H4 (cell line): ENCODE measurements around the gene TIPARP. TPM values are rescaled to one million over a fixed set of nuclear protein-coding genes. Genes with fewer than 3 reads are reported as not detected.
"Not testable (repeated sequence)": the region's sequence is repeated elsewhere in the genome, so short reads cannot be mapped to it uniquely, and the experiment has no call there.

ENCODE experiments used
- DNase-seq: peaks from one replicate; pipeline ENCODE4 v3.0.0-alpha.2; 2015; ENCODE audit warnings: low spot score
- total RNA-seq: library from RNA; depleted of rRNA; stranded (reverse); fragments of >200 nt; shearing (Covaris generic); gene quantifications from 2 replicates; pipeline ENCODE4 v1.2.3, GENCODE V29; 2014

Gene TIPARP
- total RNA-seq, 1 experiment from 2014 or later: 43.2 TPM

DNA sequence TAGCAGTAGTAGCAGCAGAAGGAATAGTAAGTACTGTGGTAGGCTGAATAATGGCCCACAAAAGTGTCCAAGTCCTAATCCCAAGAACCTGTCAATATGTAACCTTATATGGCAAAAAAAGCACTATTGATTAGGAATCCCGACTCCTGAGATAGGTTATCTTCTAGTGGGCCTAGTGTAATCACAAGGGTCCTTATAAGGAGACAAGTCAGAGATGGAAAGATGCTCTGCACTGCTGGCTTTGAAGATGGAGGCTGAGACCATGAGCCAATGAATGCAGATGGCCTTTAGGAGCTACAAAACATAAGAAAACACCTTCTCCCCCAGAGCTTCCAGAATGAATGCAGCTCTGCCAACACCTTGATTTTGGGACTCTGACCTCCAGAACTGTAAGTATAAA is 36.0 kb downstream of the TIPARP start:
- DNase-seq: no peak

DNA sequence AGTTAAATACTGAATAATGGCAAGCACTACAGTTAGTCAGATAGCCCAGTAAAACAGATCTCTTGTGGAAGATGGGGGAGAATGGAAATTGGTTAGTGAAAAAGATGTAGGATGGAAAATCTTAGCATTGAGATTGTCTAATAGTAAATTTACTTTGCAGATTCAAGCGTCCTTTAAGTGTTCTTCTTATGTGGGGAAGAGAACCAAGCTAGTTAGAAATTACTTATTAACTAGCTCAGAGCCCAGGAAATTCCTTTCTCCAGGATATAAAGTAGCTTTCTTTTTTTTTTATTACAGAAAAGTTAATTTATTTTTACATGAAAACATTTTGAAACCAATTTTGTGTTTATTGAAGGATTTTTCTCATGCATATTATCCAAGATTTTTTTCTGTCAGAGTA is 36.7 kb downstream of the TIPARP start:
- DNase-seq: no peak

DNA sequence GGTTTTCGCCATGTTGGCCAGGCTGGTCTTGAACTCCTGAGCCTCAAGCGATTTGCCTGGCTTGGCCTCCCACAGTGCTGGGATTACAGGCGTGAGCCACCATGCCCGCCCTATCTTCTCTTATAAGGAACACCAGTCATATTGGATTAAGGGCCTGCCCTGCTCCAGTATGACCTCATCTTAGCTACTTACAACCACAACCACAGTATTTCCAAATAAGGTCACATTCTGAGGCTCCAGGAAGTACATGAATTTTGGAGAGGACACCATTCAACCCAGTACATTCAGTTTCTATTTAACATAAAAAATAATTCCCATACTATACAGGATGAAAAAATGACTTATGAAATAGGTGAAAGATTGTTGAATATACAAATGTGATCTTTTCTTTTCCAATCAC is 37.6 kb downstream of the TIPARP start:
- peak; percentile 43 for DNase-seq

DNA sequence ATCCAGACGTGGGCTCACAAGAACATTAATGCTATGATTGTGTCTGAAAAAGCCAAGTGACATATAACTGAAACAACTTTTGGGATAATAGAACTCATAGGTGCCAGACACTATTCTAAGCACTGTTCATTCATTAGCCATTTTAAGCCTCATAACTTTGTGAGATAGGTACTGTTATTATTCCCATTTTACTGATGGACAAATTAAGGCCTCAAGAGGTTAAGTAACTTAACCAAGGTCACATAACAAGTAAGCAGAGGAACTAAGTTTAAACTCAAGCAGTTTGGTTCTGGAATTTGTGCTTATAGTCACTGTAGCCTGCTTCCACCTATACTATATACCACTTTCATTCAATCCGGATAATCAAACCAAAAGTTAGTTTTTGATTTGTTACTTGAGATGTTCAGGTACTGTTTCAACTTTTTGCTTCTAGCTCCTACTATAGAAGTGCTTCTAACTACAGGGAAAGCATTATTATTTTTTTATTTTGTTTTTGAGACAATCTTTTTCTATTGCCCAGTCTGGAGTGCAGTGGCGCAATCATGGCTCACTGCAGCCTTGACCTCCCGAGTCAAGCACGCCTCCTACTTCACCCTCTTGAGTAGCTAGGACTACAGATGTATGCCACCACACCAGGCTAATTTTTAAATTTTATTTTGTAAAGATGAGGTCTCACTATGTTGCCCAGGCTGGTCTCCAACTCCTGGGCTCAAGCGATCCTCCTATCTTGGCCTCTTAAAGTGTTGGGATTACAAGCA is 41.9 kb downstream of the TIPARP start:
- DNase-seq: no peak

DNA sequence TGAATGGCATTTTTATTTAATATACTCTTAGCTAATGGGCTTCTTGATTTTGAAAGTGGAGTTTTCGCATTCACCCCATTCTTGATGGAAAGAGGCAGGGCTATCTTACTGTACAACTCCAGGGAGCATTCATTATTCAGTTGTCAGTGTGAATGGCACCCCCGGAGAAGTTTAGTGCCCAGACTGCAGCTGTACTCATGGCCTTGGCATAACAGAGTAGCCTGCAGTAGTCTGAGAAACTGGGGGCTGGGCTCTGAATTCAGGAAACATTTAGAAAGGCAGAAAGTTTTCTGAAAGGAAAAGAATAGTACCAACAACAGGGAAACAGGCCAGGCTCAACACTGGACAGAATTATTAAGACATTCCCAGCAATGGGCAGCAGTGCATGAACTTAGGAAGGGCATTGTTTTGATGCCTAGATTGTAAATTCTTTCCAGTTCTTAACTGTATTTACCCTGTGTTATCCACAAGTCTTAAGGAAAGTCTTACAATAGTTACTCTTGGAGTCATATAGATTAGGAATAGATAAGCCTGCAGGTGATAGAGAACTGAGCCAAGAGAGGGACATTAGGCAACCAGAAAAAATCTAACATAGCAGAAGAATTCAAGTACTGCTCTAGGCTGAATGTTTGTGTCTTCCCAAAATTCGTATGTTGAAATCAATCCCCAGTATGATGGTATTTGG is 44.4 kb downstream of the TIPARP start:
- no peak for DNase-seq

DNA sequence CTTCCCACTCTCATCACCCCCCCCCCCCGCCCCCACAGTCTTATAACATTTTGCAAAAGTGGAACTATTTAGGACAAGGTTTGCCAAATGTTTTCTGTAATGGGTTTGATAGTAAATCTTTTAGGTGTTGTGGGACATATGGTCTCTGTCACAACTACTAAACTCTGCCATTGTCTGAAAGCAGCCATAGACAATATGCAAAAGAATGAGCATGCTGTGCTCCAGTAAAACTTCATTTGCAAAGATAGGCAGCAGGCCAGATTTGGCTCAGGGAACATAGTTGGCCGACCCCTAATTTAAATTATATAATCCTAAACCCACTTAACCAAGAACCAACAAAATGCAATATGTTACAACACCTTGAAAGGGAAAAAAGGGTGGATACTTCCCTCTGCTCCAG is 46.4 kb downstream of the TIPARP start:
- no peak for DNase-seq

DNA sequence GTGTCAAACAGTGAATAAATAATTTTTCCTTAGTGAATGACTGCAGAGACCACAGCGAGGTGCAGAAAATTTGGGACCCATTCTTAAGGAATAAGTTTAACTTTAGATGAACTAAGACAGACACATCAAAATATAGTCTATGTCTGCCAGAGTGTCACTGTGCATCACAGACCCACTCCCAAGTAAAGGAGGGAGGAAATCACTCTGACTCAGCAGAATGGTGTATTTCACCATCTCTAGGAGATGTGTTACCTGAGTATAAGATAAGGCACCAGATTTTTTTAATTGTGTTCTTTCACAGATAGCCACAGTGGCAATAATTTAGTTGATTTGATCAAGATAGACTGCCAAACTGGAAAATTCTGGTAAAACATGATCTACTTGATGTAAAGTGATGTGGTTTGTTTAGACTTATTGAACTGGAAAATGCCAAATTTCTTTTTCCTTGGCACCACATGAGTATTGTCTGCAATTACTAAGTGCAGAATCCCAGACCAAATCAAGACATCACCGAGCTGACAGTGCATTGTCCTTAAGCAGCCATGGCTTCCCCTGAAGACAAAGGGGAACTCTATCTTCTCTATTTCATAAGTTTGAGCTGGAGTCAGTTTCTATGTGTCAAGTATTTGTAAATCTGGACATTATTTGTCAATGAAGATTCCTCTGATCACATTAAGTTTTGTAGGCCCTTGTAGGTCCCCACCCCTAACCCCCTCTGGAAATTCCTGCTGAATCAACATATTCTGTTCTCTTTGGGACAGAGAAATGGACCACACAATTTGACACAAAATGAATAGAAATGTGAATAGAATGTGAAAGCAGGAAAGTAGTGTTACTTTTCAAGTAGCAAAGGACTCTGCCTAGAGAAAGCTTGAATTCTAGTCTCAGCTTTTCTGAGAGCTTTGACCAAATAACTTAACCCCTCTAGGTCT is 47.6 kb downstream of the TIPARP start:
- no peak for DNase-seq

DNA sequence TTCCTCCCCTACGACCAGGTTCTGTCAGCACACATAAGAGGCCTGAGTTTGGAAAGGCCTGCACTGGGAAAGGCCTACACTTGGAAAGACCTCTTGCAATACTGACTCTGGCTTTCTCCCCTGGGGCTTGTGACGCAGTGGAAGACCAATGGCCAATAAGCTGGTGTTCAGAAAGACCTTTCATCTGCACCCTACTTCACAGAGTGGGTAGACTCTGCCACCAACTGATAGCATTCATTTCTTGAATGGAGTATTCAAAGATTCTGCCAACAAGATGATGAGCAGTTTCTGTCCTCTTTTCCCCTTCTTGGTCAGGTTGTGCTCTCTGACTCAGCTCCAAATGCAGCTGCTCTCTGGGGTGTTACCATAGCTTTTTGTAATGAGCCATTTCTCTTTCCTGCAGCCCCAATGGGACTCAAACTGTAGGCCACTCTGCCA is 48.8 kb downstream of the TIPARP start:
- no peak for DNase-seq

DNA sequence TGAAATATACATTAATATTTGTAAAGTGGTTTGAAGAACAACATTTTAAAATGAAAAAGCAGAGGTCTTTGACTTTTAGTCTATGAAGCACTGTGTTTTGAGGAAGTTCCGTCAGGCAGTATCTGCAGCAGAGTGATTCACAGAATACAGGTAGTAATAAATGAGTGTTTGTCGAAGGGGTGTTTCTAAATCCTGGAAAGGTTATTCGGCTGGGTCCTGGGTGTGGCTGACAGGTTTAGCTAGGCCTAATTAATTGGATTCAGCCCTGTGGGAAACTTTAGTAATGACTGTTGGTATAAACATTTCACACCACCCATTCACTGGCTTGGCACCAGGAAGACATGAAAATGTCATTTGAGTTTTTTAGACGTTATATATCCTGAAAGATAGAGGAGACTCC is 51.3 kb downstream of the TIPARP start:
- DNase-seq: no peak

DNA sequence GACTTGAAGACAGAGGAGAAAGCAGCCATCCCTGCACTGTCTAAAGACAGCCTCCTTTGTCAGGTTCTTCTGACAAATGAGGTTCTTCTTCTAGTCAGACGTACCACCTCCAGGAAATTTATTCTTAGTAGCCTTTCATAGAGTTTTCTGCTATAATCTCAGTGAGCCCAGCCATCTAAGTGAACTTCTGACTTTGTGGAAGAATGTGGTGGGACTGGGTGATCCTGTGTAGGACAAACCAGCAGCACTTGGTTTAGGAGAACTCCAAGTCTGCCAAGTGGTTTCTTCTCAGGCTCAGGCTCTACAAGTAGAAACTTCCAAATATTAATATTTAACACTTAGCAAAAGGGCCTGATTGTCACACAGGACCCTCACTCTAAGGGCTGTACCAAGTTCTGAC is 52.1 kb downstream of the TIPARP start:
- DNase-seq: no peak

DNA sequence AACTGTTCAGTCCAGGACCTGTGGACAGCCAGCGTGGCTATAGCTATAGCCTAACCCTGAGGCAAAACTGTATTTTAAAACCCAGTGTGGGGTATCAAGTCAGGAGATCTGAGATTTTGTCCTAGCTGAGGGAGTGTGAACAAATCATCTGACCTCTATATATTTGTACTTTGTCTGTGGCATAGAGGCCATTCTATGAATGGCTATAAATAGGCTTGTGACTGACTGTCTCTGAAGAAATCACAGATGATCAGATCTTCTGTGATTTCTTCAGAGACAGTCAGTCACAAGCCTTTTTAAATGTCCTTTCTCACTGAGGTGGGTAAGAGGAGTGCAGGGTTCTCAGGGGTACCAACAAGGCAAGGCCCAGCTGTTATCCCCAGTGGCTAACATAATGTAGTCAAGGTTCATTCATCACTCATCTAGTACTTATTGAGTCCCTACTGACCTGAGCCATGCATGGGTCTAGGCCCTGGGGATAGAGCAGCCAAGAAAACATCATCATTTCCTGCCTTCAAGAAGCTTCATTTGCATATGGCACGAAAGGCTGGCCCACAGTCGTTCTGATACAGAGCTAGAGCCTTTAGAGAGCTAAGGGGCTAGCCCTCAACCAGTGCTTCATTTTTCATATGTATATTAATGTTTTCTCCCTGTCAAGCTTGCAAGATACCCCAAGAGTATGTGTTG is 53.3 kb downstream of the TIPARP start:
- no peak for DNase-seq

DNA sequence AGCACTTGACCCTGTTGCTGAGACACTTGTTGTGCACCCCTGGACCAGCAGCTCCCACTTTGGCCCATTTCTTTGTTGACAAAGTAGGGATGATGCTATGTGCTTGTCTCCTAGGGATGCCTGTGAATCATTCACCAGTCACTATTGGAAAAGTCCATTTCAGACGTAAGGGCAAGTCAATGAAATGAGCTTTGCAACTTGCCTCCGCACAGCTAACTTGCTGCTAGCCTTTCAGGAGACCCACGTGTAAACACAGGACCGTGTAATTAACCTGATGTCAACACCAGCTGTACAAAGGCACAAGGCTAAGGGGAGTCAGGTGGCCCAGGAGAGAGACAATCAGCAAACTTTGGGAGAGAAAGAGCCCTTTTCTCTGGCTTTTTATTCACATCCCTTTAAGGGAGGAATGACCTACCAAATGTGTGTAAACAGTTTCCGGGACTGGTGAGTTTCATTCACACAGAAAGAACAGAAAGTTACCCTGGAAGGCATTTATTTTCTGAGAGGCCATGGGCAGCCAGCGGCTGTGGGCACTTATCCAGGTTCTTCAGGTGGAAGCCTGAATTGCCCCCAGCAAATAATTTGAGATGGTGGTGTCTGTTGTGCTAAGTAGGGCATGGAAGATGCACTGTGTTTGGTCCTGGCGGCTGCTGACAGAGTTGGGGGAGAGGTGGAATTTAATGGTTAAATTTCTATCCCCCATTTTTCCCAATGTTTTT is 54.0 kb downstream of the TIPARP start:
- no peak for DNase-seq

DNA sequence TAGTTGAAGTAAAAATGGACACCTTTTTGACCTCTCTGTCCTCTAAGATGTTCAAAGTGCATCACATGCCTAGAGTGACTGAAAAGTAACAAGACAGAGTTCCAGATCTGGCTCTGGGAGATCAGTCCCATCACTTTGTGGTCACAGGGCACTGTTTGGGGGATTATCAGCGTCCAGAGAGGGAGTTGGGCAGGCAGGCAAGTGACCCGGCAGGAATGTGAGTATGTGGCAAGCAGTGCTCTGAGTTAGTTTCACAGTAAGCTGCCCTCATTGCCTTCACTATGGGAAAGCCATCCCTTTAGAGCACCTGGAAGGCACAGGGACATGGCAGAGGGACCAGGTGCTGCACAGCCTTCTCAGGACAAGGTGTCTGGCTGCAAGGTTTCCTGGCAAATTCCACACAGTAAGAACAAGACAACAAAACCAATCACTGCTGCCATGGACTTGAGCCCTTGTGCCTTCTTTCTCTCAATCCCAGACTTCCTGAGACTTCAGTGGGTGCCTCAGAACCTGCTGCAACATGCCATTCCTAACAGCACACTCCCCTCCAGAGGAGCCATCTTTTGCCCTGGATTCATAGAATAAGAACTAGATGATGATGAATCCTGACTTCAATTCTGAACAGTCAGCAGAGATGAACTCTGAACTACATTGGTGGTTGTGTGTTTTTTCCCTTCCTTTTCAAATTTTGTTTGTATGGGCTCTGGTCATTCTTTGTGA is 55.2 kb downstream of the TIPARP start:
- no peak for DNase-seq

DNA sequence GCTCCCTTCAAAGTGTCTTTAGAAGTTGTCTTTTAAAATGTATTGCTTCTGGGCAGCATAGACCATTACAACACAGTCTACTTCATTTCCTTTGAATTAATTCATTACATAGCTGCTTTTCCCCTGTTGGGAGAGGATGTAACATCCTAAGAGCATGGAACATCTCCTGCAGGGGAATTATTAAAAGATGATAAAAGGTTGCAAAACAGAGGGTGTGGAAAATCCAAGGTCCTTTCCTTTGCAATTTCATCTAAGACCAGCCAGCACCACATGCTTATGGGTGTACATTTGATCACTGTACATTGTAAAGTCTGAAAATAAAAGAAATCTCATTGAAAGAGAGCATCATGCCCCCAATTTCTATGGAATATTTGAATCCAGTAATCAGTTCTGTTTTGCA is 57.4 kb downstream of the TIPARP start:
- DNase-seq: no peak

DNA sequence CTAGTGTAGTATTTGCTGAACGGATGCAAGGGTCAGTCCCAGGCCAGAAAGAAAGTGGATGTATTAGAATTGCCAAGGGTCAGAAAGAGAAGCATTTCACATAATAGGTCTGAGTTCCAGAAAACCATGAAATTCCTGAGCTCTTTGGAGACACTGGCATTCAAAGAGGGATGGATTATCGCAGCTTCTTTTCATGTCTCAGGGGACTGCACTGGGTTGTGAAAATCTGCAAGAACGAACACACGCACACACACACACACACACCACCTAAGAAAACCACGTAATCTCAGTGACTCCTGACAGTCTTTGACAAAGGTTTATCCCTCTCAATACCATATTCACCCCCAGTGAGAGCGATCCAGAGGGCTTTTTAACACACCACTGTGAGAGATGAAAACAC is 57.9 kb downstream of the TIPARP start:
- DNase-seq: no peak

DNA sequence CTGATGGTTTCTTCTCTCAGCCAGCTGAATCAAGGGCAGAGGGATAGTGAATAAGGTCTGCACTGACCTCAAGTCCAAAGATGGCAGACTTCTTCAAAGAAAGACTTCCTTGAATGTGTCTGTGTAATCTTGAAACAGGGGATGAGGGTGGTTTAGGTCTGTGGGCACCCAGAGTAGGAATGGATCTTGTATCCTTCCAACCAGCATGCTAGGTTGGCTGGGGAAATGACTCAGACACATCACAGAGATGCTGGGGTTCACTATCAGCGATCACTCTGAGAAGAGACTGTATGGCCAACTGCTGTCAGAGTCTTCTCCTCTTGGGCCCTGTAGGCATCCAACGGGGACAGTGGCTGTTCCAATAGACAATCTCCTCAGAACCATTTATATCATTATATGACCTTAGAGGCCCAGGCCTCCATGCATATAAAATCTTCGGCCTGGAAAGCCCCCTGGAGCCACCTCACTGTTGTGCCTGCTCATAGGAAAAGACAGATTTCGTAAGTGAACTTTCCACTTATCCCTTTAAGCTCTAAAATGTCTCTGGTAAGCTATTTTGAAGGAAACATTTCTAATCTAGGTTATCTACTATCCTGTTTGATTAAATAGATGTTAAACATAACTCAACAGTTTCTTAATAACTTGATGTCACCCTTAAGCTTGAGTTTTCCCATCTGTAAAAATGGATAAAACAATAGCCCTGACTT is 58.5 kb downstream of the TIPARP start:
- no peak for DNase-seq

DNA sequence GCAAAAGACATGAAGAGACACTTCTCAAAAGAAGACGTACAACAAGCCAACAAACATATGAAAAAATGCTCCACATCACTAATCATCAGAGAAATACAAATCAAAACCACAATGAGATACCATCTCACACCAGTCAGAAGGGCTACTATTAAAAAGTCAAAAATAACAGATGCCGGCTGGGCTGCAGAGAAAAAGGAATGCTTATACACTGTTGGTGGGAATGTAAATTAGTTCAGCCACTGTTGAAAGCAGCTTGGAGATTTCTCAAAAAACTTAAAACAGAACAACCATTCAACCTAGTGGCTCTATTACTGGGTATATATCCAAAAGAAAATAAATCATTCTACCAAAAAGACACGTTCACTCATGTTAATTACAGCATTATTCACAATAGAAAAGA is 60.3 kb downstream of the TIPARP start:
- not testable (repeated sequence) for DNase-seq

DNA sequence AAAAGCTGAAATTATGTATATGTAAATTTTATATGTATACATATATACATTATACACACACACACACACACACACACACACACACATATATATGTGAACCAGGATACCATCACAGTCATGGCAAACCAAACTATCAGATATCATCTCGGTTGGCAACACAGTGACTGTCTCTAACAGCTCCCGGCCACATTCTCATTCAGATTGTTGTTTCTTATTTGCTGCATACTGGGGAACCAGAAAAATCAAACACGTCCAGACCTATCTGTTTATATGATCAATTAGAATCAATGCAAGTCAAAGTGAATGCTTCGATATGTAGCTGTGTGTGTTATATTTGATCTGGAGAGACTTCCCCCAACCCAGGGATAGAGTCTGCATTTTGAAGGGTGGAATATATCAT is 61.1 kb downstream of the TIPARP start:
- DNase-seq: no peak

DNA sequence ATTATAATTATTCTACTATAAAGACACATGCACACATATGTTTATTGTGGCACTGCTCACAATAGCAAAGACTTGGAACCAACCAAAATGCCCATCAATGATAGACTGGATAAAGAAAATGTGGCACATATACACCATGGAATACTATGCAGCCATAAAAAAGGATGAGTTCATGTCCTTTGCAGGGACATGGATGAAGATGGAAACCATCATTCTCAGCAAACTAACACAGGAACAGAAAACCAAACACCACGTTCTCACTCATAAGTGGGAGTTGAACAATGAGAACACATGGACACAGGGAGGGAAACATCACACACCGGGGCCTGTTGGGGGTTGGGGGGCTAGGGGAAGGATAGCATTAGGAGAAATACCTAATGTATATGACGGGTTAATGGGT is 62.7 kb downstream of the TIPARP start:
- not testable (repeated sequence) for DNase-seq

DNA sequence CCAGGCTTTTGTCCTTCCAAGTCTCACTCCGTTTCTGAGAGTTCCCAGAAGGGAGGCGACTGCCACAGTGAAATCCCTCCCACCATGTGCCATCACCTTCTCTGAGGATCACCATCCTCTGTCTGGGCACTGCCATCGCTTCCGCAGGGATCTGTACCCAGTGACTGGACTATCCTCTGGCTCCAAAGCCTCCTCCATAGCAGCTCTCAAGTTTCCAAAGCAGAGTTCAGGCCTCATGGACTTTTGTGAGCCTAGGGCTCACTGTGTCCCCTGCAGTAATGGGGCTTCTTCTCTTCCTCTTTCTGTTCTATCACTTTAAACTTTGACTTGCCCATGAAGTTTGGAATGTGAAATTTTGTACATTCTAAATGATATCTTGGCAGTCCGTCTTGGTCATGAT is 63.9 kb downstream of the TIPARP start:
- DNase-seq: no peak
